HepG2 (cell line): ENCODE results near the gene PIM3. TPM values are rescaled to one million over a fixed set of nuclear protein-coding genes. Genes with fewer than 3 reads are reported as not detected.

ENCODE experiments used
- ATAC-seq: fragments of 200-7000 bp; cut with Tn5 transposase; 3 replicates; pipeline ENCODE4 v1.9.1; 2020; ENCODE audit warnings: mild to moderate bottlenecking, moderate library complexity
- BruUV-seq: library from RNA; stranded (reverse); fragments of 400-500 nt; replicated peaks from 2 replicates; lab custom pipeline; 2021; lab: Mats Ljungman, UMichigan
- CTCF ChIA-PET: fragments of 300-600 bp; formaldehyde crosslinking; extraction: SDS; loops from one replicate; lab custom pipeline; 2021; ENCODE audit warnings: low total read pairs, inconsistent platforms, low intra/inter-chr PET ratio; lab: Yijun Ruan, JAX
- POLR2A ChIA-PET: fragments of 350-600 bp; sonication (Branson Sonifier 250); formaldehyde crosslinking; loops from one replicate; lab custom pipeline; 2020; ENCODE audit warnings: antibody characterized with exemption, inconsistent platforms; lab: Yijun Ruan, JAX
- DNase-seq: peaks from one replicate; pipeline ENCODE4 v3.0.0-alpha.2; 2015; ENCODE audit warnings: low spot score
- FAIRE-seq: peaks from 3 replicates; lab custom pipeline; 2011; peaks lifted over from hg19 to GRCh38; lab: Jason Lieb, UNC
- H2AFZ ChIP-seq: one replicate; pipeline ENCODE4 v1.6.1; 2011; ENCODE audit warnings: low read length, inconsistent platforms
- H3K27ac ChIP-seq: fragments of 300-600 bp; 3 replicates; pipeline ENCODE4 v1.8.0; 2011; ENCODE audit warnings: mixed run types, mild to moderate bottlenecking, mixed read lengths, low read length, inconsistent platforms; ENCODE audit not compliant: insufficient read depth; ENCODE audit errors: extremely low read length
- H3K27me3 ChIP-seq, 2 experiments: fragments of 200-600 bp in 1 of 2; 2 replicates in 1 of 2; 3 replicates in 1 of 2; pipeline versions ENCODE4 v1.6.0 to v1.8.0; 2011; ENCODE audit warnings: low read length in 2 of 2, mild to moderate bottlenecking in 2 of 2, moderate library complexity in 2 of 2, inconsistent platforms in 1 of 2; ENCODE audit not compliant: insufficient read depth in 2 of 2, control insufficient read depth in 1 of 2
- H3K36me3 ChIP-seq, 2 experiments: fragments of 200-600 bp in 1 of 2; replicated peaks in 1 of 2; 2 replicates in 1 of 2; 3 replicates in 1 of 2; pipeline versions ENCODE4 v1.5.1 to v1.8.0; 2011; ENCODE audit warnings: low read length in 2 of 2, inconsistent platforms in 1 of 2; ENCODE audit not compliant: insufficient read depth in 2 of 2, control insufficient read depth in 1 of 2
- H3K4me1 ChIP-seq: 2 replicates; pipeline ENCODE4 v1.5.1; 2012; ENCODE audit warnings: low read length, inconsistent platforms; ENCODE audit not compliant: insufficient read depth
- H3K4me2 ChIP-seq: 2 replicates; pipeline ENCODE4 v1.6.0; 2011; ENCODE audit warnings: low read depth, low read length, inconsistent platforms
- H3K4me3 ChIP-seq, 3 experiments: fragments of 200-600 bp in 1 of 3; sonication (generic), shearing (Covaris generic) in 1 of 3; replicated peaks in 1 of 3; 2 replicates each; pipeline ENCODE4 v1.5.1; 2011 to 2016; ENCODE audit warnings: low read length in 3 of 3, inconsistent platforms in 2 of 3, low read depth in 2 of 3, mild to moderate bottlenecking in 2 of 3, control low read depth in 1 of 3, mixed read lengths in 1 of 3; ENCODE audit not compliant: insufficient read depth in 1 of 3
- H3K79me2 ChIP-seq: one replicate; pipeline ENCODE4 v1.6.1; 2011; ENCODE audit warnings: low read length, inconsistent platforms; ENCODE audit not compliant: insufficient read depth
- H3K9ac ChIP-seq: 2 replicates; pipeline ENCODE4 v1.6.0; 2011; ENCODE audit warnings: mild to moderate bottlenecking, low read depth, low read length, inconsistent platforms; ENCODE audit not compliant: insufficient read depth
- H3K9me3 ChIP-seq: 2 replicates; pipeline ENCODE4 v1.5.1; 2012; ENCODE audit warnings: mild to moderate bottlenecking, low read length
- H4K20me1 ChIP-seq: 2 replicates; pipeline ENCODE4 v1.6.0; 2011; ENCODE audit warnings: inconsistent platforms, mild to moderate bottlenecking, low read length, moderate library complexity; ENCODE audit not compliant: insufficient read depth
- ATAD3A ChIP-seq: sonication (generic); formaldehyde crosslinking; IDR thresholded peaks from 2 replicates; pipeline ENCODE4 v1.4.0; 2020; ENCODE audit warnings: missing genetic modification reagents
- DNMT3B ChIP-seq: conservative IDR thresholded peaks from 2 replicates; pipeline ENCODE4 v1.6.1; 2016; ENCODE audit warnings: missing biosample characterization, control low read depth
- DR1 ChIP-seq: sonication (generic); formaldehyde crosslinking; IDR thresholded peaks from 2 replicates; pipeline ENCODE4 v1.8.0; 2021; ENCODE audit warnings: mild to moderate bottlenecking, missing genetic modification reagents, inconsistent platforms
- GATAD1 ChIP-seq: IDR thresholded peaks from 2 replicates; pipeline ENCODE4 v1.6.1; 2016; ENCODE audit warnings: missing genetic modification reagents, missing compliant biosample characterization
- MTF1 ChIP-seq: sonication (generic); formaldehyde crosslinking; IDR thresholded peaks from 2 replicates; pipeline ENCODE4 v1.5.0; 2020; ENCODE audit warnings: missing genetic modification reagents
- SATB2 ChIP-seq: sonication (generic); formaldehyde crosslinking; IDR thresholded peaks from 2 replicates; pipeline ENCODE4 v1.5.0; 2020; ENCODE audit warnings: missing genetic modification reagents
- ZMYM3 ChIP-seq: sonication (generic); formaldehyde crosslinking; IDR thresholded peaks from 2 replicates; pipeline ENCODE4 v1.5.1; 2020; ENCODE audit warnings: mild to moderate bottlenecking, missing genetic modification reagents
- ZNF292 ChIP-seq: sonication (generic); formaldehyde crosslinking; IDR thresholded peaks from 2 replicates; pipeline ENCODE4 v1.8.1; 2022; ENCODE audit warnings: mild to moderate bottlenecking, low read depth, missing genetic modification reagents, borderline replicate concordance
- ZNF30 ChIP-seq: sonication (generic); formaldehyde crosslinking; IDR thresholded peaks from 2 replicates; pipeline ENCODE4 v1.5.0; 2020; ENCODE audit warnings: mild to moderate bottlenecking, missing genetic modification reagents
- ZNF549 ChIP-seq: sonication (generic); formaldehyde crosslinking; IDR thresholded peaks from 2 replicates; pipeline ENCODE4 v1.5.0; 2020; ENCODE audit warnings: missing genetic modification reagents
- ZNF570 ChIP-seq: sonication (generic); formaldehyde crosslinking; IDR thresholded peaks from 2 replicates; pipeline ENCODE4 v1.4.0; 2020; ENCODE audit warnings: mild to moderate bottlenecking, missing genetic modification reagents, borderline replicate concordance
- ZNF589 ChIP-seq: sonication (generic); formaldehyde crosslinking; conservative IDR thresholded peaks from 2 replicates; pipeline ENCODE4 v1.8.0; 2022; ENCODE audit warnings: mild to moderate bottlenecking, moderate library complexity, missing genetic modification reagents
- ZNF83 ChIP-seq: sonication (generic); formaldehyde crosslinking; IDR thresholded peaks from 2 replicates; pipeline ENCODE4 v1.4.0; 2020; ENCODE audit warnings: missing genetic modification reagents, mild to moderate bottlenecking, borderline replicate concordance
- ZSCAN20 ChIP-seq: sonication (generic); formaldehyde crosslinking; IDR thresholded peaks from 2 replicates; pipeline ENCODE4 v1.4.0; 2020; ENCODE audit warnings: missing genetic modification reagents, mild to moderate bottlenecking, borderline replicate concordance
- ZSCAN31 ChIP-seq: sonication (generic); formaldehyde crosslinking; IDR thresholded peaks from 2 replicates; pipeline ENCODE4 v1.5.0; 2020; ENCODE audit warnings: low read depth, mild to moderate bottlenecking, missing genetic modification reagents
- WGBS: methylation state at CpG from one replicate; pipeline ENCODE4 v1.1.6; 2017; ENCODE audit warnings: low lambda C conversion rate; 5-methylcytosine and 5-hydroxymethylcytosine counted together
- in situ Hi-C: cut with HindIII; loops from 2 replicates; pipeline ENCODE4 v1.10.0; 2017; ENCODE audit warnings: low pct_unique_long_range_greater_than_20kb; ENCODE audit not compliant: extremely low pct_ligation_motif_present
- intact Hi-C: fragments of 100-400 bp; cut with micrococcal nuclease; formaldehyde crosslinking; loops from one replicate; pipeline ENCODE4 v1.10.0; 2022; ENCODE audit not compliant: unreplicated experiment
- polyA plus RNA-seq, 8 experiments: library from polyadenylated mRNA; depleted of rRNA in 3 of 8; stranded (reverse) in 7 of 8; unstranded in 1 of 8; fragments of >200 nt; fragmentation: Illumina TruSeq in 4 of 8; extraction: Trizol in 4 of 8; gene quantifications; 2 replicates each; pipeline versions ENCODE4 v1.2.1 to v1.2.3, GENCODE V29; 2011 to 2016; ENCODE audit warnings: low read depth in 4 of 8, missing spikeins in 1 of 8, mixed read lengths in 1 of 8; ENCODE audit not compliant: insufficient read depth in 1 of 8
- total RNA-seq, 5 experiments: library from RNA; depleted of rRNA; stranded (reverse); fragments of >200 nt; fragmentation: Illumina TruSeq; extraction: Trizol; gene quantifications; 2 replicates each; pipeline ENCODE4 v1.2.3, GENCODE V29; 2016; ENCODE audit warnings: low read depth in 1 of 5
- TF ChIP-seq, protein P1 (sequence below): IDR thresholded peaks from 2 replicates; pipeline ENCODE4 v1.6.1; 2018; ENCODE audit warnings: missing genetic modification reagents, mild to moderate bottlenecking, missing compliant biosample characterization
- TF ChIP-seq, protein P2 (sequence below): sonication (generic); formaldehyde crosslinking; IDR thresholded peaks from 2 replicates; pipeline ENCODE4 v1.4.0; 2020; ENCODE audit warnings: missing genetic modification reagents
- TF ChIP-seq, protein P3 (sequence below): sonication (generic); formaldehyde crosslinking; IDR thresholded peaks from 2 replicates; pipeline ENCODE4 v1.8.1; 2023; ENCODE audit warnings: mild to moderate bottlenecking, missing genetic modification reagents
- TF ChIP-seq, protein P4 (sequence below): fragments of 450-650 bp; IDR thresholded peaks from 2 replicates; pipeline ENCODE4 v1.6.1; 2016

PIM3 gene
- total and polyA plus RNA-seq, 2 of the 13 experiments (the other 11 are each of a cell fraction or from before 2014, with no cell fraction given) = 21.6 to 31.2 TPM

DNA sequence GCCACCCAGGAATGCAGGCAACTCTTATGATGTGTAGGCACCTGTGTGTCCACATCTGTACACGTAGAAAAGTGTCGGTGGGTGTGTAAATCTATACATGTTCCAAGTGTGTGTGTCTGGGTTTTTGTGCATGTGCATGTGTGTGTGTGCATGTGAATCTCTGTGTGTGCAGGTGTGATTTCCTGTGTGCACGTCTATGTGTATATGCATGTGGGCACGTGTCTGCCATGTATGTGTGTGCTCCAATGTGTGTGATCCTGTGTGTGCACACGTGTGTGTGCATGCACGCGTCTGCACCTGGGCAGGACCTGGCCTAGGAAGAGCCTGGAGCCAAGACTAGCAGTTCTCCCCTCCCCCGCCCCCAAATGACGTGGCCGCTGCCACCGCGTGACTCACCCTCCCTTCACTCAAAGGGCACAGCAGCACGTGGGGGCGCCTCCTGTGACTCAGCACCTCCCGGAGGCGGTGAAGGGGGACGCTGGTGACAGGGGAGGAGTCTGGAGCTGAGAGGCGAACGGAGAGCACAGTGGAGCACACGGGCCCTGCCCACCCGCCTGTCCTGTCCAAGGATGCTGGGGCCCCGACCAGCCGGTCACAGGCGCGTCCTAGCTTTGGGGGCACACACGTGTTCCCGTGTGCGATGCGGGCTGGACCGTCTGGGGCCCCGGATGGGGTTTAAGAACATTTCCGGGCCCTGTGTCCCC is 10.1 kb downstream of the PIM3 start:
- in situ Hi-C loops = no loop called here
- CTCF ChIA-PET = no interaction called here
- peak overlapping the region; percentile 70 for H3K9ac ChIP-seq
- intact Hi-C loops = no loop called here
- H3K4me1 ChIP-seq = peaks cover 76% of the 10 kb centered on the region
- H2AFZ ChIP-seq = no peak overlapping the region
- H3K4me2 ChIP-seq = peak overlapping the region; percentile 79
- BruUV-seq = TSS peak; percentile 44
- peak; percentile 68 for FAIRE-seq
- POLR2A ChIA-PET = interaction anchor here (0.9 to 16.4 kb wide), 8 partner anchors 8 to 60 kb away, joined by 3 to 722 read pairs (median 15); partner anchors contain the start of genes ALG12, CRELD2 and PIM3
- H3K4me3 ChIP-seq = peak overlapping the region; percentile 55 to 71 (median 58); a peak in 5 of 6 replicates
- H3K27me3 ChIP-seq = no peaks in the 10 kb centered on the region
- ATAC-seq = peak; percentile 54
- peak overlapping the region; percentile 57 for H3K27ac ChIP-seq
- peak; percentile 97 for DNase-seq
- no peaks in the 10 kb centered on the region; the same call in 1 of the 2 replicates for H4K20me1 ChIP-seq
- no peaks in the 10 kb centered on the region for H3K9me3 ChIP-seq
- H3K36me3 ChIP-seq = no peaks in the 10 kb centered on the region
- no peaks in the 10 kb centered on the region for H3K79me2 ChIP-seq
- 5% methylated on average over 10 of the region's 32 CpGs for WGBS
- 0 out of 2 replicates have a peak, but pooled peaks have one; percentile 42 for TF ChIP-seq ZNF292 (CRISPR knock-in tag)
- 0 out of 2 replicates have a peak, but pooled peaks have one; percentile 73 for TF ChIP-seq SATB2 (CRISPR knock-in tag)
- TF ChIP-seq DNMT3B (CRISPR knock-in tag) = peak; percentile 91; the same call in 1 of the 2 replicates
- no peak for TF ChIP-seq ZNF83 (CRISPR knock-in tag)
- TF ChIP-seq GATAD1 = peak; percentile 83
- TF ChIP-seq ZNF589 (CRISPR knock-in tag) = peak; percentile 89
- 0 out of 2 replicates have a peak, but pooled peaks have one; percentile 13 for TF ChIP-seq ZSCAN31 (CRISPR knock-in tag)
- TF ChIP-seq, protein P1, sequence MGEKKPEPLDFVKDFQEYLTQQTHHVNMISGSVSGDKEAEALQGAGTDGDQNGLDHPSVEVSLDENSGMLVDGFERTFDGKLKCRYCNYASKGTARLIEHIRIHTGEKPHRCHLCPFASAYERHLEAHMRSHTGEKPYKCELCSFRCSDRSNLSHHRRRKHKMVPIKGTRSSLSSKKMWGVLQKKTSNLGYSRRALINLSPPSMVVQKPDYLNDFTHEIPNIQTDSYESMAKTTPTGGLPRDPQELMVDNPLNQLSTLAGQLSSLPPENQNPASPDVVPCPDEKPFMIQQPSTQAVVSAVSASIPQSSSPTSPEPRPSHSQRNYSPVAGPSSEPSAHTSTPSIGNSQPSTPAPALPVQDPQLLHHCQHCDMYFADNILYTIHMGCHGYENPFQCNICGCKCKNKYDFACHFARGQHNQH (CRISPR knock-in tag) = peak; percentile 93
- TF ChIP-seq ZMYM3 (CRISPR knock-in tag) = peak; percentile 83
- TF ChIP-seq ZNF30 (CRISPR knock-in tag) = no peak
- TF ChIP-seq, protein P2, sequence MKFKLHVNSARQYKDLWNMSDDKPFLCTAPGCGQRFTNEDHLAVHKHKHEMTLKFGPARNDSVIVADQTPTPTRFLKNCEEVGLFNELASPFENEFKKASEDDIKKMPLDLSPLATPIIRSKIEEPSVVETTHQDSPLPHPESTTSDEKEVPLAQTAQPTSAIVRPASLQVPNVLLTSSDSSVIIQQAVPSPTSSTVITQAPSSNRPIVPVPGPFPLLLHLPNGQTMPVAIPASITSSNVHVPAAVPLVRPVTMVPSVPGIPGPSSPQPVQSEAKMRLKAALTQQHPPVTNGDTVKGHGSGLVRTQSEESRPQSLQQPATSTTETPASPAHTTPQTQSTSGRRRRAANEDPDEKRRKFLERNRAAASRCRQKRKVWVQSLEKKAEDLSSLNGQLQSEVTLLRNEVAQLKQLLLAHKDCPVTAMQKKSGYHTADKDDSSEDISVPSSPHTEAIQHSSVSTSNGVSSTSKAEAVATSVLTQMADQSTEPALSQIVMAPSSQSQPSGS (CRISPR knock-in tag) = peak; percentile 81
- no peak for TF ChIP-seq ZSCAN20 (CRISPR knock-in tag)
- TF ChIP-seq DR1 (CRISPR knock-in tag) = peak; percentile 56; the same call in 1 of the 2 replicates
- TF ChIP-seq ATAD3A = no peak
- TF ChIP-seq, protein P3, sequence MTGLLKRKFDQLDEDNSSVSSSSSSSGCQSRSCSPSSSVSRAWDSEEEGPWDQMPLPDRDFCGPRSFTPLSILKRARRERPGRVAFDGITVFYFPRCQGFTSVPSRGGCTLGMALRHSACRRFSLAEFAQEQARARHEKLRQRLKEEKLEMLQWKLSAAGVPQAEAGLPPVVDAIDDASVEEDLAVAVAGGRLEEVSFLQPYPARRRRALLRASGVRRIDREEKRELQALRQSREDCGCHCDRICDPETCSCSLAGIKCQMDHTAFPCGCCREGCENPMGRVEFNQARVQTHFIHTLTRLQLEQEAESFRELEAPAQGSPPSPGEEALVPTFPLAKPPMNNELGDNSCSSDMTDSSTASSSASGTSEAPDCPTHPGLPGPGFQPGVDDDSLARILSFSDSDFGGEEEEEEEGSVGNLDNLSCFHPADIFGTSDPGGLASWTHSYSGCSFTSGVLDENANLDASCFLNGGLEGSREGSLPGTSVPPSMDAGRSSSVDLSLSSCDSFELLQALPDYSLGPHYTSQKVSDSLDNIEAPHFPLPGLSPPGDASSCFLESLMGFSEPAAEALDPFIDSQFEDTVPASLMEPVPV = peak; percentile 72; the same call in 1 of the 2 replicates
- TF ChIP-seq ZNF549 (CRISPR knock-in tag) = no peak
- TF ChIP-seq, protein P4, sequence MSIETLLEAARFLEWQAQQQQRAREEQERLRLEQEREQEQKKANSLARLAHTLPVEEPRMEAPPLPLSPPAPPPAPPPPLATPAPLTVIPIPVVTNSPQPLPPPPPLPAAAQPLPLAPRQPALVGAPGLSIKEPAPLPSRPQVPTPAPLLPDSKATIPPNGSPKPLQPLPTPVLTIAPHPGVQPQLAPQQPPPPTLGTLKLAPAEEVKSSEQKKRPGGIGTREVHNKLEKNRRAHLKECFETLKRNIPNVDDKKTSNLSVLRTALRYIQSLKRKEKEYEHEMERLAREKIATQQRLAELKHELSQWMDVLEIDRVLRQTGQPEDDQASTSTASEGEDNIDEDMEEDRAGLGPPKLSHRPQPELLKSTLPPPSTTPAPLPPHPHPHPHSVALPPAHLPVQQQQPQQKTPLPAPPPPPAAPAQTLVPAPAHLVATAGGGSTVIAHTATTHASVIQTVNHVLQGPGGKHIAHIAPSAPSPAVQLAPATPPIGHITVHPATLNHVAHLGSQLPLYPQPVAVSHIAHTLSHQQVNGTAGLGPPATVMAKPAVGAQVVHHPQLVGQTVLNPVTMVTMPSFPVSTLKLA = peak; percentile 97
- TF ChIP-seq MTF1 (CRISPR knock-in tag) = no peak
- no peak for TF ChIP-seq ZNF570 (CRISPR knock-in tag)
